Measurements from ENCODE around the gene CCDC181.

GRCh38 chr1:169371404-169371803 is 55.9 kb downstream of the CCDC181 start:
- no peak for TF ChIP-seq CTCF (IDR thresholded peaks at IDR 0.05; ENCODE audit: low read depth, low read length, poor library complexity, severe bottlenecking)
- no peak for TF ChIP-seq EZH2phosphoT487 (IDR thresholded peaks at IDR 0.05; ENCODE audit: borderline replicate concordance, low read length)

Measured in DOHH2 (cell line).